GM12878 (cell line): Measurements from ENCODE around the gene GH2.

Experiments
- HSF1 ChIP-seq: fragments of 150-350 bp; IDR thresholded peaks from 2 replicates; pipeline ENCODE4 v1.6.1; 2014; ENCODE audit warnings: mild to moderate bottlenecking, low read depth, low read length
- REST ChIP-seq: IDR thresholded peaks from 2 replicates; pipeline ENCODE4 v1.6.1; 2012; ENCODE audit warnings: mild to moderate bottlenecking, low read depth, low read length
- TAF1 ChIP-seq: IDR thresholded peaks from 2 replicates; pipeline ENCODE4 v1.6.1; 2011; ENCODE audit warnings: mild to moderate bottlenecking, low read depth, low read length, borderline replicate concordance
- ZBTB33 ChIP-seq: fragments of 450-650 bp; IDR thresholded peaks from 2 replicates; pipeline ENCODE4 v1.6.1; 2017; ENCODE audit warnings: mild to moderate bottlenecking

- TF ChIP-seq TAF1 (no peak), HSF1 (no peak), ZBTB33 (no peak), REST (no peak)
Measured at GRCh38 chr17:63927464-63928171, 45.9 kb upstream of the GH2 start.
